GM12878 (cell line): ENCODE measurements around the gene MAP1LC3B. TPM values are rescaled to one million over a fixed set of nuclear protein-coding genes. Genes with fewer than 3 reads are reported as not detected.
A peak's percentile ranks its signal among the peaks of the same experiment; 100 is the strongest.

Experiments
- E2F8 ChIP-seq: fragments of 450-650 bp; IDR thresholded peaks from 2 replicates; pipeline ENCODE4 v1.6.1; 2018; ENCODE audit warnings: mild to moderate bottlenecking, low read depth, moderate library complexity; ENCODE audit not compliant: partially characterized antibody
- EGR1 ChIP-seq, 2 experiments: IDR thresholded peaks; 1 replicate in 1 of 2; 2 replicates in 1 of 2; pipeline ENCODE4 v1.6.1; 2011 to 2012; ENCODE audit warnings: low read depth in 2 of 2, low read length in 2 of 2, borderline replicate concordance in 1 of 2, mild to moderate bottlenecking in 1 of 2, moderate library complexity in 1 of 2
- NR2F1 ChIP-seq: fragments of 450-650 bp; conservative IDR thresholded peaks from 2 replicates; pipeline ENCODE4 v1.6.1; 2017; ENCODE audit warnings: mild to moderate bottlenecking
- POU2F2 ChIP-seq: IDR thresholded peaks from 3 replicates; pipeline ENCODE4 v1.6.1; 2011; ENCODE audit warnings: low read depth, mild to moderate bottlenecking, low read length, borderline replicate concordance
- SMARCA5 ChIP-seq: fragments of 450-650 bp; IDR thresholded peaks from 2 replicates; pipeline ENCODE4 v1.6.1; 2017; ENCODE audit warnings: mild to moderate bottlenecking
- SP1 ChIP-seq: IDR thresholded peaks from one replicate; pipeline ENCODE4 v1.6.1; 2011; ENCODE audit warnings: low read depth, low read length
- ZNF207 ChIP-seq: fragments of 450-650 bp; IDR thresholded peaks from 2 replicates; pipeline ENCODE4 v1.6.1; 2014; ENCODE audit warnings: antibody characterized with exemption, mild to moderate bottlenecking, borderline replicate concordance
- polyA plus RNA-seq, 11 experiments: library from polyadenylated mRNA; depleted of rRNA in 4 of 11; unstranded in 6 of 11; stranded (reverse) in 5 of 11; fragments of >200 nt; fragmentation: Nextera tagmentation in 4 of 11; fragmentation: Illumina TruSeq in 1 of 11; extraction: Ambion mirVana in 4 of 11; extraction: Trizol in 1 of 11; gene quantifications; 1 replicate in 1 of 11; 2 replicates in 10 of 11; pipeline versions ENCODE4 v1.2.1 to v1.2.3, GENCODE V29; 2011 to 2016; ENCODE audit warnings: inconsistent platforms in 2 of 11, missing spikeins in 2 of 11, low read depth in 1 of 11
- total RNA-seq, 4 experiments: library from RNA; depleted of rRNA in 3 of 4; stranded (reverse); fragments of >200 nt in 3 of 4; fragmentation: Illumina TruSeq in 1 of 4; extraction: Trizol in 1 of 4; gene quantifications; 2 replicates each; pipeline versions ENCODE4 v1.2.1 to v1.2.3, GENCODE V29; 2013 to 2021

MAP1LC3B gene
- total and polyA plus RNA-seq, 10 of the 15 experiments (the other 5 are each of a cell fraction or from before 2014, with no cell fraction given), result 6.1 to 42.8 (median 13.7) TPM

GRCh38 chr16:87391324-87391949 is 699 bp upstream of the MAP1LC3B start (continued):
- TF ChIP-seq EGR1 (IDR thresholded peaks at IDR 0.05; ENCODE audit: borderline replicate concordance in 1 of 2, low read depth in 2 of 2, low read length in 2 of 2), result peak in 1 of 2 experiments; percentile 39; a peak in 1 of 3 replicates
- no peak for TF ChIP-seq POU2F2
- 0 out of 2 replicates have a peak, but pooled peaks have one; percentile 8 for TF ChIP-seq SMARCA5
- TF ChIP-seq SP1, result no peak
- no peak for TF ChIP-seq E2F8
- no peak for TF ChIP-seq ZNF207
- TF ChIP-seq NR2F1, result peak; percentile 85
